AG04450 (cell line): ENCODE results near the gene EPB41L1. TPM values are rescaled to one million over a fixed set of nuclear protein-coding genes. Genes with fewer than 3 reads are reported as not detected.

Experiments used
- CTCF ChIA-PET: fragments of 300-600, 350-600 bp; formaldehyde crosslinking; extraction: SDS; loops from one replicate; lab custom pipeline; 2022; ENCODE audit warnings: antibody characterized with exemption, inconsistent platforms; lab: Charles Lee
- POLR2A ChIA-PET: fragments of 350-600 bp; formaldehyde crosslinking; extraction: SDS; loops from one replicate; lab custom pipeline; 2021; ENCODE audit warnings: antibody characterized with exemption, inconsistent platforms; lab: Yijun Ruan, JAX
- DNase-seq: peaks from one replicate; pipeline ENCODE4 v3.0.0-alpha.2; 2011; ENCODE audit warnings: low read depth, low spot score
- H3K27ac ChIP-seq: one replicate; pipeline ENCODE4 v1.5.1; 2012; ENCODE audit warnings: low read depth, low read length, control low read depth
- H3K27me3 ChIP-seq: one replicate; pipeline ENCODE4 v1.6.0; 2012; ENCODE audit warnings: low read length; ENCODE audit not compliant: control insufficient read depth, insufficient read depth
- H3K4me3 ChIP-seq: 2 replicates; pipeline ENCODE4 v1.5.1; 2011; ENCODE audit warnings: mild to moderate bottlenecking, low read depth, low read length, control low read depth
- H3K9me3 ChIP-seq: 2 replicates; pipeline ENCODE4 v1.5.1; 2012; ENCODE audit warnings: low read length; ENCODE audit not compliant: control insufficient read depth, insufficient read depth
- polyA plus RNA-seq: library from polyadenylated mRNA; depleted of rRNA; stranded (reverse); fragments of >200 nt; gene quantifications from 2 replicates; pipeline ENCODE4 v1.2.3, GENCODE V29; 2011
- TF ChIP-seq, protein P1 (sequence below): IDR thresholded peaks from 2 replicates; pipeline ENCODE4 v1.5.1; 2011; ENCODE audit warnings: low read depth, low read length, control low read depth, inconsistent platforms

Gene EPB41L1
- polyA plus RNA-seq, 1 experiment, result 17.8 TPM

DNA sequence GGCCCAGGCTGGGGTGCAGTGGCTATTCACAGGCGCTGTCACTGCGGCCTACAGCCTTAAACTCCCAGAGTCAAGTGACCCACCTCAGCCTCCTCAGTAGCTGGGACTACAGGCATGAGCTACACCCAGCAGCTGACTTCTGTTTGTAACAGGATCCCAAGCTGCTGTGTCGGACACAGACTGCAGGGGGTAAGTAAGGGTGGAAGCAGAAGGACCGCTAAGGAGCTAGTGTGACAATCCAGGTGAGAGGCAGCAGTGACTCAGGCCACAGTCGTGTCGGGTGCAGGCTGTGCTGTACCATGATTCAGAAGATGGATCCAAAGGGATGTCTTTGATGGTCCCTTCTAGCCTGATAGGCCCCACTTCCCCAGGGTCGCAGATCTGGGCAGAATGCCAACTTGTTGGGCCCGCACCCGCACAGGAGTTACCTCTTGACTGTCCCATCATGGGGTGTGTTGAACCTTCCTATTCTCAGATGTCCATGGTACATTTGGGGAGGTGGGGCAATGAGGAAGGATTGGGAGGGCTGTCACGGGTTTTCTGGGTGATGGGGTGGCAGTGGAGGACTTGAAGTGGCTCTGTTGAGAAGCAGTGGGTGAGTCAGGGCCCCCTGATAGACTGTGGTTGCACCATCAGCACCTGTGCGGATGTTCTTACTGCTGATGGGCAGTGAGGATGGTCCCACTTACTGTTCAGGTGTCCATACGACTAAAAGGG, 107.0 kb downstream of the EPB41L1 start:
- Histone ChIP-seq H3K27me3 (peaks cover 15% of the 10 kb centered on the region), H3K9me3 (no peaks in the 10 kb centered on the region; the same call in 1 of the 2 replicates), H3K27ac (no peak overlapping the region), H3K4me3 (no peak overlapping the region)
- ChIA-PET POLR2A (no interaction called here), CTCF (no interaction called here)
- TF ChIP-seq, protein P1, sequence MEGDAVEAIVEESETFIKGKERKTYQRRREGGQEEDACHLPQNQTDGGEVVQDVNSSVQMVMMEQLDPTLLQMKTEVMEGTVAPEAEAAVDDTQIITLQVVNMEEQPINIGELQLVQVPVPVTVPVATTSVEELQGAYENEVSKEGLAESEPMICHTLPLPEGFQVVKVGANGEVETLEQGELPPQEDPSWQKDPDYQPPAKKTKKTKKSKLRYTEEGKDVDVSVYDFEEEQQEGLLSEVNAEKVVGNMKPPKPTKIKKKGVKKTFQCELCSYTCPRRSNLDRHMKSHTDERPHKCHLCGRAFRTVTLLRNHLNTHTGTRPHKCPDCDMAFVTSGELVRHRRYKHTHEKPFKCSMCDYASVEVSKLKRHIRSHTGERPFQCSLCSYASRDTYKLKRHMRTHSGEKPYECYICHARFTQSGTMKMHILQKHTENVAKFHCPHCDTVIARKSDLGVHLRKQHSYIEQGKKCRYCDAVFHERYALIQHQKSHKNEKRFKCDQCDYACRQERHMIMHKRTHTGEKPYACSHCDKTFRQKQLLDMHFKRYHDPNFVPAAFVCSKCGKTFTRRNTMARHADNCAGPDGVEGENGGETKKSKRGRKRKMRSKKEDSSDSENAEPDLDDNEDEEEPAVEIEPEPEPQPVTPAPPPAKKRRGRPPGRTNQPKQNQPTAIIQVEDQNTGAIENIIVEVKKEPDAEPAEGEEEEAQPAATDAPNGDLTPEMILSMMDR, result no peak
- no peak for DNase-seq

DNA sequence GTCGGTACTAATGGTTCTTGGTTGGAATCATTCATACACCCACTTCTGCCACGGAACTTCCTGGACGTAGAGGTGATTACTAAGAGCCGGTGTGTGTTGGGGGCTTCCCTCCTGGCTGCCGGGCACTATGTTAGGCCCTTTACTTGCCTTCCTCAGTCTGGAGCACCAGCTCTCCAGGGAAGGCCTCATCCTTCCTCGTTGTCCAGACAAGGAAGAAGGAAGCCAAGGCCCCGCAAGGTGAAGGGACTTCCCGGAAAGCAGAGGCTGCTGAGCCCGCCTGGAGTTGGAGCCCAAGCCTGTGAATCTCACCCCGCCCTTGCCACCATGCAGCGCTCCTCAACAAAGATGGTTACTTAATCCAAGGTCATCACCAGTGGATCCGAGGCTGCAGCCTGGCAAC, 107.9 kb downstream of the EPB41L1 start:
- ChIA-PET CTCF (no interaction called here), POLR2A (no interaction called here)
- no peaks in the 10 kb centered on the region; the same call in 1 of the 2 replicates for H3K9me3 ChIP-seq
- no peak overlapping the region for H3K4me3 ChIP-seq
- TF ChIP-seq, protein P1, result no peak
- no peak overlapping the region for H3K27ac ChIP-seq
- no peak for DNase-seq
- H3K27me3 ChIP-seq, result peaks cover 17% of the 10 kb centered on the region

DNA sequence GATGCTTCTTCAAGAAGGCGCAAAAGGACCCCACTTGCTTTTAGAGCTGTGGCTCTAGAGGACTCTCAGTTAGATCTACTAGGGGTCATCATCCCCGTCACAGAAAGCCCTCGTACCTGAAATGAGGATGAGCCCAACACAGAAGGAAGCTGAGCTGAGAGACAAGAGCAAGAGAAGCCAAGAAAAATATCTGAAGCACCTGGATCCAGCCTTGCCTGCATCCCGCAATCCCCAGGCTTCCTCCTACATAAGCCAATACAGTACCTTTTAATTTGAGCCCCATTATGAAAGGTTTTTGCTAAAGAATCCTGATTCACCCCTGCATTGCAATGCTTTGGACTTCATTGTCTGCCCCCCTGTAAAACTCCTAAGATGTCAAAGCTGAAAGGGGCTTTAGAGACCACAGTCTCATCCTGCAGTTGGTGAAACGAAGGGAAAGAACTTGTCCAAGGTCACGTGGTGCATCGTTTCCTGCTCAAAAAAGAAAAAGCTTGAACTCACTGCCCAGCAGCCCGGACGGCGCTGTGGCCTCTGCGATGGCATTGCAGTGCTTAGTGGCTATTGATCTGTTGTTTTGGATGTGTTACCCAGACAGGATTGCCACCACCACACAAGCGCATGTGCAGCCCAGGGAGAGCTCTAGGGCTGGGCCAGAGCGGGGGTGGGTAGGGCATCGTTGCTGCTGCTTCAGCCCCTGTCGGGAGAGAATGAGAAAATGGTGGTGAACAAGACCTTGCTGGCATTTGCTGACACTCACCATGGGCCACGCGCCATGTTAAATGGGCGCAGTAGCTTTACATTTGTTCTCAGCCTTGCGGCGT, 110.1 kb downstream of the EPB41L1 start:
- no peak overlapping the region for H3K4me3 ChIP-seq
- peaks cover 21% of the 10 kb centered on the region for H3K27me3 ChIP-seq
- TF ChIP-seq, protein P1, result no peak
- ChIA-PET CTCF (interaction anchor here (0.6 kb wide), 1 partner anchor 310 kb away, joined by 3 read pairs; the partner anchor contains the start of gene SCAND1), POLR2A (no interaction called here)
- no peak for DNase-seq
- no peaks in the 10 kb centered on the region; the same call in 1 of the 2 replicates for H3K9me3 ChIP-seq
- H3K27ac ChIP-seq, result no peak overlapping the region

DNA sequence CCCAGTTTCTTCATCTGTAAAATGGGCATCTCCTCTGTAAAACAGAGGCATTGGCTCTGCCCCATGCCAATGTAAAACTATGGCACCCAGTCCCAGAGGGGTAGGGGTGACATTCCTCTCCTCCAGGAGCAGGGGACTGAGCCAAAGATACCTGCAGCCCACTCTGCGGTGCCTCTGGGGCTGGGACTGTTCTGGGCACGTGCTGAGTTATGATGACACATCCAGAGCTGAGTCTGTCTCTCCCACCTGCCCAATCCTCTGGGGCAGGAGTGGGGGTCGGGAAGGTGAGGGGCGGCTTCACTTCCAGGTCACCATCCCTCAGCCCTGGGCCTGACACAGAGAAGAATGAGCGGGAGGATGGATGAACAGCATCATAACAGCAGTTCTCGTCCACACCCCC, 111.6 kb downstream of the EPB41L1 start:
- Histone ChIP-seq H3K9me3 (no peaks in the 10 kb centered on the region; the same call in 1 of the 2 replicates), H3K27me3 (peaks cover 21% of the 10 kb centered on the region), H3K27ac (no peak overlapping the region), H3K4me3 (no peak overlapping the region)
- CTCF ChIA-PET, result no interaction called here
- DNase-seq, result no peak
- TF ChIP-seq, protein P1, result no peak
- POLR2A ChIA-PET, result no interaction called here
